Chondrocyte (in vitro differentiated cells): ENCODE measurements around the gene ESR2. TPM values are rescaled to one million over a fixed set of nuclear protein-coding genes. Genes with fewer than 3 reads are reported as not detected.

ENCODE experiments used
- DNase-seq: peaks from one replicate; pipeline ENCODE4 v3.0.0; 2021; ENCODE audit warnings: mixed read lengths, low spot score
- H3K27ac Mint-ChIP-seq: one replicate; pipeline ENCODE4 v1.8.0; 2021; ENCODE audit warnings: mild to moderate bottlenecking, moderate library complexity, mixed read lengths; ENCODE audit not compliant: unreplicated experiment
- H3K27me3 Mint-ChIP-seq: 2 replicates; pipeline ENCODE4 v1.8.0; 2021; ENCODE audit warnings: low read depth, mixed read lengths
- H3K36me3 Mint-ChIP-seq: 2 replicates; pipeline ENCODE4 v1.8.0; 2021; ENCODE audit warnings: low read depth, mixed read lengths
- H3K4me1 Mint-ChIP-seq: 2 replicates; pipeline ENCODE4 v1.8.0; 2021; ENCODE audit warnings: low read depth, mild to moderate bottlenecking, mixed read lengths
- H3K4me3 Mint-ChIP-seq: one replicate; pipeline ENCODE4 v1.8.0; 2021; ENCODE audit warnings: mild to moderate bottlenecking, moderate library complexity, mixed read lengths; ENCODE audit not compliant: unreplicated experiment
- H3K9me3 Mint-ChIP-seq: 2 replicates; pipeline ENCODE4 v1.8.0; 2021; ENCODE audit warnings: low read depth, mixed read lengths
- total RNA-seq: library from RNA; stranded (reverse); gene quantifications from 3 replicates; pipeline ENCODE4 v1.2.1, GENCODE V29; 2021
- TF ChIP-seq, protein P1 (sequence below): fragments of 200-600 bp; sonication (generic); IDR thresholded peaks from 2 replicates; pipeline ENCODE4 v1.5.0; 2021; ENCODE audit warnings: antibody characterized with exemption, mild to moderate bottlenecking, moderate library complexity

ESR2 gene
- total RNA-seq, 1 donor from 2014 or later, result not detected

GRCh38 chr14:64248689-64249088, 45.5 kb downstream of the ESR2 start:
- H3K27ac Mint-ChIP-seq, result no peak overlapping the region
- TF ChIP-seq, protein P1, sequence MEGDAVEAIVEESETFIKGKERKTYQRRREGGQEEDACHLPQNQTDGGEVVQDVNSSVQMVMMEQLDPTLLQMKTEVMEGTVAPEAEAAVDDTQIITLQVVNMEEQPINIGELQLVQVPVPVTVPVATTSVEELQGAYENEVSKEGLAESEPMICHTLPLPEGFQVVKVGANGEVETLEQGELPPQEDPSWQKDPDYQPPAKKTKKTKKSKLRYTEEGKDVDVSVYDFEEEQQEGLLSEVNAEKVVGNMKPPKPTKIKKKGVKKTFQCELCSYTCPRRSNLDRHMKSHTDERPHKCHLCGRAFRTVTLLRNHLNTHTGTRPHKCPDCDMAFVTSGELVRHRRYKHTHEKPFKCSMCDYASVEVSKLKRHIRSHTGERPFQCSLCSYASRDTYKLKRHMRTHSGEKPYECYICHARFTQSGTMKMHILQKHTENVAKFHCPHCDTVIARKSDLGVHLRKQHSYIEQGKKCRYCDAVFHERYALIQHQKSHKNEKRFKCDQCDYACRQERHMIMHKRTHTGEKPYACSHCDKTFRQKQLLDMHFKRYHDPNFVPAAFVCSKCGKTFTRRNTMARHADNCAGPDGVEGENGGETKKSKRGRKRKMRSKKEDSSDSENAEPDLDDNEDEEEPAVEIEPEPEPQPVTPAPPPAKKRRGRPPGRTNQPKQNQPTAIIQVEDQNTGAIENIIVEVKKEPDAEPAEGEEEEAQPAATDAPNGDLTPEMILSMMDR, result no peak
- no peak overlapping the region for H3K4me3 Mint-ChIP-seq
- H3K4me1 Mint-ChIP-seq, result peaks cover 2% of the 10 kb centered on the region
- no peaks in the 10 kb centered on the region for H3K36me3 Mint-ChIP-seq
- H3K27me3 Mint-ChIP-seq, result peaks cover 10% of the 10 kb centered on the region
- no peaks in the 10 kb centered on the region for H3K9me3 Mint-ChIP-seq
- DNase-seq, result no peak

- no peak overlapping the region for H3K27ac Mint-ChIP-seq
- H3K4me3 Mint-ChIP-seq, result no peak overlapping the region
These were observed 47.0 kb downstream of the ESR2 start for GRCh38 chr14:64247195-64247594.

DNA sequence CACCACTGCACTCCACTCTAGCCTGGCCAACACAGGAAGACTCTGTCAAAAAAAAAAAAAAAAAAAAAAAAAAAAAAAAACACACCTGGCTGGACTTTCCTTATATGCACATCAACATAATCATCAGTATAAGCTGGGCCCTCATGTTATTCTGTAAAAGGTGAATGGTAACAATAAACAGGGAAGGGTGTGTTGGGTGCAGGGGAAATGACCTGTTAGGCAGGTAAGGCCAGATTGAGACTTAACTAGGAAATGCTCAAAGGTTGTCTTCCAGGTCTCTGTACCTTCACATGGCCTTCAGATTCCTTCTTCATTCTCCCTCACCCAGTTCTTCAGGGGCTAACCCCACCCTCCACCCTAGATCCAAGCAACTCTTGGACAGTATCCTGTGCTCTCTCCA, 47.5 kb downstream of the ESR2 start:
- no peak for DNase-seq
- Mint-ChIP-seq H3K4me3 (no peak overlapping the region), H3K9me3 (no peaks in the 10 kb centered on the region), H3K36me3 (peaks cover 3% of the 10 kb centered on the region), H3K4me1 (no peaks in the 10 kb centered on the region), H3K27ac (no peak overlapping the region), H3K27me3 (peaks cover 19% of the 10 kb centered on the region)
- TF ChIP-seq, protein P1, result no peak

More at GRCh38 chr14:64247195-64247594, 47.0 kb downstream of the ESR2 start:
- H3K9me3 Mint-ChIP-seq, result no peaks in the 10 kb centered on the region
- peaks cover 3% of the 10 kb centered on the region for H3K36me3 Mint-ChIP-seq
- no peak for DNase-seq
- H3K27me3 Mint-ChIP-seq, result peaks cover 17% of the 10 kb centered on the region
- no peaks in the 10 kb centered on the region for H3K4me1 Mint-ChIP-seq
- TF ChIP-seq, protein P1, result no peak

DNA sequence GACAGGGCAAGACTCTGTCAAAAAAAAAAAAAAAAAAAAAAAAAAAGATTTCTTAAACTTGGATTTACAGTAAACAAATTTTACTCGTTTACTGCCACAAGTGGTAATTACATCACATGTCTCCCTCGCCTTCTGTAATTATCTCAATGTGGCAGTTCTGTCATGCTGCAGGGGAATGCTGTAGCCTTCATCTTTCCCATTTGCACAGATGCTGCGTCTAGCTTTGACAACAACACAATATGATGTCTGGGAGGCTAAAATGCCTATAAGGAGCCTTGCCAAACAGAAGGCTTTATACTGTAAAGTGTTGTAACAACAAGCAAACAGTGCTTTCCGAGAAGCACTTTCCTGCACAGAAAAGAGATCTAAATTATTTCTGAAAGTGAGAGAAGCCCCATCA, 48.7 kb downstream of the ESR2 start:
- no peak for DNase-seq
- TF ChIP-seq, protein P1, result no peak
- Mint-ChIP-seq H3K27me3 (peaks cover 21% of the 10 kb centered on the region), H3K36me3 (peaks cover 3% of the 10 kb centered on the region), H3K27ac (no peak overlapping the region), H3K4me1 (no peaks in the 10 kb centered on the region), H3K4me3 (no peak overlapping the region), H3K9me3 (no peaks in the 10 kb centered on the region)

- TF ChIP-seq, protein P1, result no peak
- H3K4me3 Mint-ChIP-seq, result no peak overlapping the region
- H3K27ac Mint-ChIP-seq, result no peak overlapping the region
- H3K36me3 Mint-ChIP-seq, result peaks cover 3% of the 10 kb centered on the region
- peaks cover 24% of the 10 kb centered on the region for H3K27me3 Mint-ChIP-seq
- H3K9me3 Mint-ChIP-seq, result no peaks in the 10 kb centered on the region
- no peak for DNase-seq
- no peaks in the 10 kb centered on the region for H3K4me1 Mint-ChIP-seq
These were observed 49.9 kb downstream of the ESR2 start for GRCh38 chr14:64244279-64244678.
